Osteocyte (in vitro differentiated cells): ENCODE data around the gene VWF. TPM values are rescaled to one million over a fixed set of nuclear protein-coding genes. Genes with fewer than 3 reads are reported as not detected.
"Not testable (repeated sequence)": the region's sequence is repeated elsewhere in the genome, so short reads cannot be mapped to it uniquely, and the experiment has no call there.

Experiments used
- DNase-seq: peaks from one replicate; pipeline ENCODE4 v3.0.0; 2021; ENCODE audit warnings: mixed read lengths; ENCODE audit not compliant: unreplicated experiment; ENCODE audit errors: extremely low spot score
- H3K27ac Mint-ChIP-seq: one replicate; pipeline ENCODE4 v1.8.0; 2021; ENCODE audit warnings: mild to moderate bottlenecking, mixed read lengths; ENCODE audit not compliant: unreplicated experiment
- H3K27me3 Mint-ChIP-seq: one replicate; pipeline ENCODE4 v1.8.0; 2021; ENCODE audit warnings: mixed read lengths; ENCODE audit not compliant: unreplicated experiment
- H3K36me3 Mint-ChIP-seq: one replicate; pipeline ENCODE4 v1.8.0; 2021; ENCODE audit warnings: mixed read lengths; ENCODE audit not compliant: unreplicated experiment
- H3K4me1 Mint-ChIP-seq: one replicate; pipeline ENCODE4 v1.8.0; 2021; ENCODE audit warnings: mixed read lengths; ENCODE audit not compliant: unreplicated experiment
- H3K4me3 Mint-ChIP-seq: one replicate; pipeline ENCODE4 v1.8.0; 2021; ENCODE audit warnings: mild to moderate bottlenecking, moderate library complexity, mixed read lengths; ENCODE audit not compliant: unreplicated experiment
- H3K9me3 Mint-ChIP-seq: one replicate; pipeline ENCODE4 v1.8.0; 2021; ENCODE audit warnings: mixed read lengths; ENCODE audit not compliant: unreplicated experiment
- total RNA-seq: library from RNA; stranded (reverse); gene quantifications from 2 replicates; pipeline ENCODE4 v1.2.1, GENCODE V29; 2021
- TF ChIP-seq, protein P1 (sequence below): fragments of 200-600 bp; sonication (generic); IDR thresholded peaks from 2 replicates; pipeline ENCODE4 v1.5.0; 2021; ENCODE audit warnings: antibody characterized with exemption, mild to moderate bottlenecking, moderate library complexity

VWF gene
- total RNA-seq, 1 donor from 2014 or later, result 0.13 TPM

GRCh38 chr12:6161124-6161882 is 36.8 kb upstream of the VWF start:
- Mint-ChIP-seq H3K27ac (peak overlapping the region; percentile 45), H3K36me3 (no peaks in the 10 kb centered on the region), H3K9me3 (no peaks in the 10 kb centered on the region), H3K27me3 (no peaks in the 10 kb centered on the region), H3K4me1 (peaks cover 30% of the 10 kb centered on the region), H3K4me3 (no peak overlapping the region)
- TF ChIP-seq, protein P1, sequence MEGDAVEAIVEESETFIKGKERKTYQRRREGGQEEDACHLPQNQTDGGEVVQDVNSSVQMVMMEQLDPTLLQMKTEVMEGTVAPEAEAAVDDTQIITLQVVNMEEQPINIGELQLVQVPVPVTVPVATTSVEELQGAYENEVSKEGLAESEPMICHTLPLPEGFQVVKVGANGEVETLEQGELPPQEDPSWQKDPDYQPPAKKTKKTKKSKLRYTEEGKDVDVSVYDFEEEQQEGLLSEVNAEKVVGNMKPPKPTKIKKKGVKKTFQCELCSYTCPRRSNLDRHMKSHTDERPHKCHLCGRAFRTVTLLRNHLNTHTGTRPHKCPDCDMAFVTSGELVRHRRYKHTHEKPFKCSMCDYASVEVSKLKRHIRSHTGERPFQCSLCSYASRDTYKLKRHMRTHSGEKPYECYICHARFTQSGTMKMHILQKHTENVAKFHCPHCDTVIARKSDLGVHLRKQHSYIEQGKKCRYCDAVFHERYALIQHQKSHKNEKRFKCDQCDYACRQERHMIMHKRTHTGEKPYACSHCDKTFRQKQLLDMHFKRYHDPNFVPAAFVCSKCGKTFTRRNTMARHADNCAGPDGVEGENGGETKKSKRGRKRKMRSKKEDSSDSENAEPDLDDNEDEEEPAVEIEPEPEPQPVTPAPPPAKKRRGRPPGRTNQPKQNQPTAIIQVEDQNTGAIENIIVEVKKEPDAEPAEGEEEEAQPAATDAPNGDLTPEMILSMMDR, result no peak
- no peak for DNase-seq

DNA sequence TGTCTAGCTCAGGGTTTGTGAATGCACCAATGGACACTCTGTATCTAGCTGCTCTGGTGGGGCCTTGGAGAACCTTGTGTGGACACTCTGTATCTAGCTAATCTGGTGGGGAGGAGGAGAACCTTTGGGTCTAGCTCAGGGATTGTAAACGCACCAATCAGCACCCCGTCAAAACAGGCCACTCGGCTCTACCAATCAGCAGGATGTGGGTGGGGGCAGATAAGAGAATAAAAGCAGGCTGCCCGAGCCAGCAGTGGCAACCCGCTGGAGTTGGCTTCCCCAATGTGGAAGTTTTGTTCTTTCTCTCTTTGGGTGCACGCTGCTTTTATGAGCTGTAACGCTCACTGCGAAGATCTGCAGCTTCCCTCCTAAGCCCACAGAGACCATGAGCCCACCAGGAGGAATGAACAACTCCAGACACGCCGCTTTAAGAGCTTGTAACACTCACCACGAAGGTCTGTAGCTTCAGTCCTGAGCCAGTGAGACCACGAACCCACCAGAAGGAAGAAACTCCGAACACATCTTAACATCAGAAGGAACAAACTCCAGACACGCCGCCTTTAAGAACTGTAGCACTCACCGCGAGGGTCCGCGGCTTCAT is 35.7 kb upstream of the VWF start:
- H3K4me1 Mint-ChIP-seq, result peaks cover 25% of the 10 kb centered on the region
- H3K36me3 Mint-ChIP-seq, H3K4me3 Mint-ChIP-seq, H3K27me3 Mint-ChIP-seq, H3K27ac Mint-ChIP-seq, H3K9me3 Mint-ChIP-seq, DNase-seq: not testable (repeated sequence)

DNA sequence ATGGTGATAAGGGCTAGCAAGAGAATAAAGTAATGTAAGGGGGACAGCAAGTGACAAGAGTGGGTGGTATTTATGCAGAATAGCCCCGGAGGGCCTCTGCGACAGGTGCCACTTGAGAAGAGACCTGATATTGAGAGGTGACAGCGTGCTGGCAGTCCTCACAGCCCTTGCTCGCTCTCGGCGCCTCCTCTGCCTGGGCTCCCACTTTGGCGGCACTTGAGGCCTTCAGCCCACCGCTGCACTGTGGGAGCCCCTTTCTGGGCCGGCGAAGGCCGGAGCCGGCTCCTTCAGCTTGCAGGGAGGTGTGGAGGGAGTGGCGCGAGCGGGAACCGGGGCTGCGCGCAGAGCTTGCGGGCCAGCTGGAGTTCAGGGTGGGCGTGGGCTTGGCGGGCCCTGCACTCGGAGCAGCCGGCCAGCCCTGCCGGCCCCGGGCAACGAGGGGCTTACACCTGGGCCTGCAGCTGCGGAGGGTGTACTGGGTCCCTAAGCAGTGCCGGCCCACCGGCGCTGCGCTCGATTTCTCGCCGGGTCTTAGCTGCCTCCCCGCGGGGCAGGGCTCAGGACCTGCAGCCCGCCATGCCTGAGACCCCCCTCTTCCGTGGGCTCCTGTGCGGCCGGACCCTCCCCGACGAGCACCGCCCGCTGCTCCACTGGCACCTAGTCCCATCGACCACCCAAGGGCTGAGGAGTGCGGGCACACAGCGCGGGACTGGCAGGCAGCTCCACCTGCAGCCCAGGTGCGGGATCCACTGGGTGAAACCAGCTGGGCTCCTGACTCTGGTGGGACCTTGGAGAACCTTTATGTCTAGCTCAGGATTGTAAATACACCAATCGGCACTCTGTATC is 34.9 kb upstream of the VWF start:
- H3K27me3 Mint-ChIP-seq, H3K4me3 Mint-ChIP-seq, H3K36me3 Mint-ChIP-seq, H3K9me3 Mint-ChIP-seq, H3K27ac Mint-ChIP-seq, DNase-seq: not testable (repeated sequence)
- H3K4me1 Mint-ChIP-seq, result peaks cover 25% of the 10 kb centered on the region

- no peak for DNase-seq
- no peaks in the 10 kb centered on the region for H3K9me3 Mint-ChIP-seq
- peaks cover 25% of the 10 kb centered on the region for H3K4me1 Mint-ChIP-seq
- H3K36me3 Mint-ChIP-seq, result no peaks in the 10 kb centered on the region
- H3K27me3 Mint-ChIP-seq, result no peaks in the 10 kb centered on the region
- TF ChIP-seq, protein P1, result no peak
- H3K4me3 Mint-ChIP-seq, result no peak overlapping the region
- no peak overlapping the region for H3K27ac Mint-ChIP-seq
These were observed 34.3 kb upstream of the VWF start for GRCh38 chr12:6158749-6159148.

DNA sequence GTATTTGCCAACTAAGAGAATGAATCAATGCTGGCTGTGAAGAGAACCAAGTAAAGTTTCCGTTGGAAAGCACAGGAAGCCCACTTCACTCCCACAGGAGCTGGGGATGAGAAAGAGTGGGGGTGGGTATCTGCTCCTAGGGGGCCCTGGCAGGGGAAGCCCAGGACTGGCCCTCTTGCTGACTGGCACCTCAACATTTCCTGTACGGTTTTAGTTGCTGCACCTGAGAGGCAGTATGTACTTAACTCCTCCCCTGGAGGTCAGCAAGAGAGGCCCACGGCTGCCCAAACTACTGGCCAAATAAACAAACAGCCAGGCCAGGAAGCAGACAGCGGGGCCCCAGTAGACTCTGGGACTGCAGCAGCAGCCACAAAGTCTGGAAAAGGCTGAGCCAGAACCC is 33.8 kb upstream of the VWF start:
- Mint-ChIP-seq H3K27ac (no peak overlapping the region), H3K4me3 (no peak overlapping the region), H3K9me3 (no peaks in the 10 kb centered on the region), H3K4me1 (peaks cover 25% of the 10 kb centered on the region), H3K27me3 (no peaks in the 10 kb centered on the region), H3K36me3 (no peaks in the 10 kb centered on the region)
- DNase-seq, result no peak
- TF ChIP-seq, protein P1, result no peak

GRCh38 chr12:6157482-6157881 is 33.0 kb upstream of the VWF start:
- TF ChIP-seq, protein P1, result no peak
- H3K36me3 Mint-ChIP-seq, result no peaks in the 10 kb centered on the region

More at GRCh38 chr12:6157482-6157881, 33.0 kb upstream of the VWF start:
- no peak for DNase-seq
- Mint-ChIP-seq H3K4me3 (no peak overlapping the region), H3K27ac (no peak overlapping the region), H3K9me3 (no peaks in the 10 kb centered on the region), H3K27me3 (no peaks in the 10 kb centered on the region), H3K4me1 (peaks cover 25% of the 10 kb centered on the region)
